HG02852 (cell line): ENCODE data around the gene HSPA4L.

Source experiments
- ATAC-seq: cut with Tn5 transposase; IDR thresholded peaks from one replicate; pipeline ENCODE4 v1.9.1; 2021; ENCODE audit warnings: mild to moderate bottlenecking, moderate library complexity; ENCODE audit not compliant: unreplicated experiment

Gene HSPA4L

DNA sequence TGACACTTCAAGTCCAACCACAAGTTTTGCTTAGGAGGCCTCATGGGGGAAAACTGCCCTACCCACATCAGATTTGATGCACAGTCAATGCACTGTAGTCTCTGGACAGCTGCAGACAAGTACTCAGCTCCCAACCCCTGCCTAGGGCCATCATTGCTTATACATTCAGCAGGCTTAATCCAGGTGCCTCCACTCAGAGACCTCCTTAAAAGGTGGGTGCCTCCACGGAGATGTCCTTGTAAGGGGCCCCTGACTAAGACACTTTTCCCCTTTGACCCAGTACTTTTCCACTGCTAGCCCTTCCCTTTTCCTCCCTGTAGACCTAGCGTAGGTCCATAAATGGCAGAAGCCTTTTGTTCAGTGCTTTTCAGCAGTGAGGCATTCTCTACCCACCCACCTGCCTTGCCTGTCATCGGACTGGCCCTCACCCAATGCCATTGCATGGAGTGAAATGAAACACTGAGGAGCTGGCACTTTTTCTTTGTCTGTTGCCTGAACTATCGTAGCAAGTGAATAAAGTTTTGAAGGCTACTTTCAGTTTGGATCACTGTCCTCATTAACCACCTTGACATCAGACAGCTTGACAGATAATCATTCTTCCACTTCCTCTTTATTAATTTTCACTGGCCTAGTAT is 74.8 kb downstream of the HSPA4L start:
- peak; percentile 90 for ATAC-seq

DNA sequence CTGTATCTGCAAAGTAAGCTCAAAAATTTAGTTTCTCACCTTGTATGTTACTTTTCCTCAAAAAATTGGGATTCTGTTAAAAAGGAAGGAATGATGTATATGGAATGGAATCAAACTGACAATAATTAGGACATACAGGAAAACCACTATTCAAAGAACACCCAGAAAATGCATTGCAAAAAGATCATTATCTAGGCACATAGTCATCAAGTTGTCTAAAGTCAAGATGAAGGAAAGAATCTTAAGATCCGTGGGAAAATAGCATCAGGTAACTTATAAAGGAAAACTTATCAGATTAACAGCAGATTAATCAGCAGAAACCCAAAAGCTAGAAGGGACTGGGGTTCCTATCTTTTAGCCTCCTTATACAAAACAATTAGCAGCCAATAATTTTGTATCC is 75.5 kb downstream of the HSPA4L start:
- ATAC-seq = no peak

DNA sequence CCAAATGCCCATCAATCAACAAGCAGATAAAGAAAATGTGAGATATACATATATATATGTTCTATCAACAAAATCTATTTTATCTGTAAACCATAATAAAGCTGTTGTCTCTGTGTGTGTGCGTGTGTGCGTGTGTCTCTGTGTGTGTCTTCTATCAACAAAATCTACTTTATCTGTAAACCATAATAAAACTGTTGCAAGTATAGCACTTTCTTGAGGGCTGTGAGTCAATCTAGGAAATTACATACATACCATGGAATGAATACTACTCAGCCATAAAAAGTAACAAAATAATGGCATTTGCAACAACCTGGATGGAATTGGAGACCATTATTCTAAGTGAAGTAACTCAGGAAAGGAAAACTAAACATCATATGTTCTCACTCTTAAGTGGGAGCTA is 86.1 kb downstream of the HSPA4L start:
- ATAC-seq = no peak

- ATAC-seq = no peak
Observed at GRCh38 chr4:127870281-127870680, 88.2 kb downstream of the HSPA4L start.

DNA sequence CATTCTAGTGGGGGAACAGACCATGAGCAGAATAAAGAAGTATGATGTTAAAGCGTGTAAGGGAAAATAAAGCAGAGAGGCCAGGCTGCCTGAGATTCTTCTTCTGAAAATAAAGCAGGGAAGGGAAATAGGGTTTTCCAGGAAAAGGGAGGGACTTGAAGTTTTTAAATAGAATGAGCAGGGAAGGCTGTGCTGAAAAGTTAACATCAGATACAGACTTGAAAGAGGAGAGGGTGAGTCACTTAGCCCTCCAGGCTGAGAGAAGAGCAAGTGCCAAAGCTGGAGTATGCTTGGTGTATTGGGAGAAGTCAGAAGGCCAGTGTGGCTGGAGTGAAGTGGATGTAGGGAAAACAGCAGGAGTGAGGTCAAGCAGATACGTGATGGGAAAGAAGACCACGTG is 88.6 kb downstream of the HSPA4L start:
- ATAC-seq = no peak

DNA sequence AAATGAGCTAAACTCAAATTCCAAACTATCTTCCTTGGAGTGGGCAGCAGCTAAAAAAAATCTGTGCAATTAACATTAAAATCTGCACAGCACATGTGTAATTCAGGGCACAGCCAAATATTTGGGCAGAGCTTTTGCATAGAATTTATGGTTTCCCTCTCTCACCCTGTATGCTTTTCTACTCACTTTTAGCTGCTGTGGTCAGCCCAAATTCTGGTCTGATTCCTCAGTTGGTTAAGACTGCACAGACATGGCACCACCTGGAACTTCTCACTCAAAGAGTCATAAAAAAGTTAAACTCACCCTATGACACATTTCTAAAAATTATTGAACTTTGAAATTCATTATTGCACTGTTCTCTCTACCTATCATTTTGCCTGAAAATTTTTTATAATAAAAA is 93.7 kb downstream of the HSPA4L start:
- no peak for ATAC-seq

GRCh38 chr4:127880763-127881562 is 98.8 kb downstream of the HSPA4L start, which contains the start of gene PLK4:
PLK4 (plus strand) TSS chr4:127880893; CDS start chr4:127881135, 242 bp downstream.
- ATAC-seq = peak; percentile 85

DNA sequence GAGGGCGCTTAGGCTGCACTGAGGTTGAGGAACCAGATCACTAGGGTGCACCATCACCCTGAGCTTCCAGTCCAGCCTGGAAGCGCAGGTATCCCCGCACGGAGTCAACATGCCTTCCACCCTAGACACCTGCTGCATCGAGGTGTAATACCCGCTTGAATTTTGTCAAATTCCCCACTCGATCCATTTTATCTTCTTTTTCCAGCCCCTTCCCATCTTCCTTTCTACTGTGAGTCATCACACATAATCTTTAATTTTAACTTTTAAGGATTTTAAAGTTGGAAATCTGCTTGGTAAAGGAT is 99.4 kb downstream of the HSPA4L start:
- peak; percentile 44 for ATAC-seq

- no peak for ATAC-seq
Observed at GRCh38 chr4:127888559-127888958, 106.4 kb downstream of the HSPA4L start.

GRCh38 chr4:127889903-127890302 is 107.8 kb downstream of the HSPA4L start:
- no peak for ATAC-seq
